K562 (cell line): ENCODE results near the gene ETV3.

Experiments used
- ELF1 ChIP-seq: fragments of 200-800 bp; sonication (Bioruptor generic); IDR thresholded peaks from 2 replicates; pipeline ENCODE4 v1.6.1; 2016; ENCODE audit warnings: missing genetic modification characterization, missing compliant biosample characterization
- HCFC1 ChIP-seq: IDR thresholded peaks from 2 replicates; pipeline ENCODE4 v1.6.1; 2012; ENCODE audit warnings: low read depth, low read length, improper control_type of control experiment
- HDAC3 ChIP-seq: fragments of 450-650 bp; IDR thresholded peaks from 2 replicates; pipeline ENCODE4 v1.6.1; 2018; ENCODE audit warnings: borderline replicate concordance, mild to moderate bottlenecking, moderate library complexity; ENCODE audit not compliant: partially characterized antibody
- KLF6 ChIP-seq: fragments of 250-450 bp; sonication (Bioruptor Pico); IDR thresholded peaks from 2 replicates; pipeline ENCODE4 v1.4.0; 2020; ENCODE audit warnings: mild to moderate bottlenecking, moderate library complexity, borderline replicate concordance
- MAFG ChIP-seq: fragments of 450-650 bp; conservative IDR thresholded peaks from 2 replicates; pipeline ENCODE4 v1.6.1; 2016; ENCODE audit warnings: missing genetic modification characterization, missing compliant biosample characterization
- NR2C2 ChIP-seq, 2 experiments: fragments of 200-800 bp in 1 of 2; sonication (Bioruptor generic) in 1 of 2; sonication (generic) in 1 of 2; formaldehyde crosslinking in 1 of 2; IDR thresholded peaks; 2 replicates each; pipeline versions ENCODE4 v1.6.1 to v1.8.0; 2016 to 2022; ENCODE audit warnings: mild to moderate bottlenecking in 1 of 2, missing compliant biosample characterization in 1 of 2, missing genetic modification characterization in 1 of 2, missing genetic modification reagents in 1 of 2
- TAF1 ChIP-seq: IDR thresholded peaks from 2 replicates; pipeline ENCODE4 v1.6.1; 2011; ENCODE audit warnings: mild to moderate bottlenecking, low read length, moderate library complexity; ENCODE audit not compliant: insufficient read depth, control insufficient read depth, severe bottlenecking; ENCODE audit errors: extremely low read depth
- ZNF3 ChIP-seq: fragments of 250-450 bp; sonication (Bioruptor Pico); IDR thresholded peaks from 2 replicates; pipeline ENCODE4 v1.5.0; 2021; ENCODE audit warnings: mild to moderate bottlenecking, moderate library complexity
- ZNF384 ChIP-seq: IDR thresholded peaks from 2 replicates; pipeline ENCODE4 v1.6.1; 2012; ENCODE audit warnings: low read depth, low read length, improper control_type of control experiment
- TF ChIP-seq, protein P1 (sequence below), 3 experiments: IDR thresholded peaks in 2 of 3; conservative IDR thresholded peaks in 1 of 3; 2 replicates each; pipeline ENCODE4 v1.5.1; 2011 to 2012; ENCODE audit warnings: low read length in 3 of 3, mild to moderate bottlenecking in 3 of 3, control low read depth in 2 of 3, improper control_type of control experiment in 1 of 3, inconsistent platforms in 1 of 3, low read depth in 1 of 3, mixed read lengths in 1 of 3, moderate library complexity in 1 of 3; ENCODE audit not compliant: insufficient read depth in 2 of 3
- TF ChIP-seq, protein P2 (sequence below): fragments of 450-650 bp; IDR thresholded peaks from 2 replicates; pipeline ENCODE4 v1.6.1; 2016; ENCODE audit warnings: low read depth
- TF ChIP-seq, protein P3 (sequence below): fragments of 450-650 bp; formaldehyde crosslinking; IDR thresholded peaks from 2 replicates; pipeline ENCODE4 v1.4.0; 2022; ENCODE audit warnings: mild to moderate bottlenecking, moderate library complexity

DNA sequence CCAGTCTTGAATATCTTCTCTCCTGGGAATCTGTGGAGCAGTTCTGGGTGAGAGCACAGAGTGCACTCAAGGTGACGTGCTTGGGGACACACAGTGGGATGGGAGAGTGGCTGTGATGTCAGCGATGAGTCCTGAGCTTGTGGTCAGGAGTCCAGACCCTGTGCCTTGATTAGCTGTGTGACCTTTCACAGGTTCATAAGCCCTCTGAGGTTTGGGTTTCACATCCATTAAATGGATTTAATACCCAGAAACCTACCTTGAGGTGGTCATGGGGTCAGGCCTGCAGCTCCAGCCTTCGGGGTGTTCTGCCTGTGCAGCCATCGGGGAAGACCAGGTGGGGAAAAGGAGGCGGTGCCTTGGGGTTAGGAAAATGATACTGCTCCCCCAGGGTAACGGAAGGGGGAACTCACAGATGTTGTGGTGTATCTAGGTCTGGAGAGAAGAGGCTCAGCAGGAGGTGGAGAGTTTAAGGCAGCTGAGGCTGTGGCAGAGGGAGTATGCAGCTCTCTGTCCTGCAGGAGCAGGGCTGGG lies 38.5 kb upstream of the ETV3 start:
- TF ChIP-seq NR2C2 (CRISPR knock-in tag; IDR thresholded peaks at IDR 0.05) (no peak), NR2C2 (tag; IDR thresholded peaks at IDR 0.05) (no peak), KLF6 (no peak), ELF1 (no peak), ZNF3 (CRISPR knock-in tag) (no peak), ZNF384 (no peak), TAF1 (no peak), MAFG (tag) (no peak), HDAC3 (no peak), HCFC1 (no peak)
- TF ChIP-seq, protein P1, sequence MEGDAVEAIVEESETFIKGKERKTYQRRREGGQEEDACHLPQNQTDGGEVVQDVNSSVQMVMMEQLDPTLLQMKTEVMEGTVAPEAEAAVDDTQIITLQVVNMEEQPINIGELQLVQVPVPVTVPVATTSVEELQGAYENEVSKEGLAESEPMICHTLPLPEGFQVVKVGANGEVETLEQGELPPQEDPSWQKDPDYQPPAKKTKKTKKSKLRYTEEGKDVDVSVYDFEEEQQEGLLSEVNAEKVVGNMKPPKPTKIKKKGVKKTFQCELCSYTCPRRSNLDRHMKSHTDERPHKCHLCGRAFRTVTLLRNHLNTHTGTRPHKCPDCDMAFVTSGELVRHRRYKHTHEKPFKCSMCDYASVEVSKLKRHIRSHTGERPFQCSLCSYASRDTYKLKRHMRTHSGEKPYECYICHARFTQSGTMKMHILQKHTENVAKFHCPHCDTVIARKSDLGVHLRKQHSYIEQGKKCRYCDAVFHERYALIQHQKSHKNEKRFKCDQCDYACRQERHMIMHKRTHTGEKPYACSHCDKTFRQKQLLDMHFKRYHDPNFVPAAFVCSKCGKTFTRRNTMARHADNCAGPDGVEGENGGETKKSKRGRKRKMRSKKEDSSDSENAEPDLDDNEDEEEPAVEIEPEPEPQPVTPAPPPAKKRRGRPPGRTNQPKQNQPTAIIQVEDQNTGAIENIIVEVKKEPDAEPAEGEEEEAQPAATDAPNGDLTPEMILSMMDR (IDR thresholded peaks at IDR 0.05 in 2 of 3, conservative IDR thresholded peaks at IDR 0.05 in 1 of 3; ENCODE audit: insufficient read depth in 2 of 3, low read depth in 1 of 3, low read length in 3 of 3): no peak
- TF ChIP-seq, protein P2, sequence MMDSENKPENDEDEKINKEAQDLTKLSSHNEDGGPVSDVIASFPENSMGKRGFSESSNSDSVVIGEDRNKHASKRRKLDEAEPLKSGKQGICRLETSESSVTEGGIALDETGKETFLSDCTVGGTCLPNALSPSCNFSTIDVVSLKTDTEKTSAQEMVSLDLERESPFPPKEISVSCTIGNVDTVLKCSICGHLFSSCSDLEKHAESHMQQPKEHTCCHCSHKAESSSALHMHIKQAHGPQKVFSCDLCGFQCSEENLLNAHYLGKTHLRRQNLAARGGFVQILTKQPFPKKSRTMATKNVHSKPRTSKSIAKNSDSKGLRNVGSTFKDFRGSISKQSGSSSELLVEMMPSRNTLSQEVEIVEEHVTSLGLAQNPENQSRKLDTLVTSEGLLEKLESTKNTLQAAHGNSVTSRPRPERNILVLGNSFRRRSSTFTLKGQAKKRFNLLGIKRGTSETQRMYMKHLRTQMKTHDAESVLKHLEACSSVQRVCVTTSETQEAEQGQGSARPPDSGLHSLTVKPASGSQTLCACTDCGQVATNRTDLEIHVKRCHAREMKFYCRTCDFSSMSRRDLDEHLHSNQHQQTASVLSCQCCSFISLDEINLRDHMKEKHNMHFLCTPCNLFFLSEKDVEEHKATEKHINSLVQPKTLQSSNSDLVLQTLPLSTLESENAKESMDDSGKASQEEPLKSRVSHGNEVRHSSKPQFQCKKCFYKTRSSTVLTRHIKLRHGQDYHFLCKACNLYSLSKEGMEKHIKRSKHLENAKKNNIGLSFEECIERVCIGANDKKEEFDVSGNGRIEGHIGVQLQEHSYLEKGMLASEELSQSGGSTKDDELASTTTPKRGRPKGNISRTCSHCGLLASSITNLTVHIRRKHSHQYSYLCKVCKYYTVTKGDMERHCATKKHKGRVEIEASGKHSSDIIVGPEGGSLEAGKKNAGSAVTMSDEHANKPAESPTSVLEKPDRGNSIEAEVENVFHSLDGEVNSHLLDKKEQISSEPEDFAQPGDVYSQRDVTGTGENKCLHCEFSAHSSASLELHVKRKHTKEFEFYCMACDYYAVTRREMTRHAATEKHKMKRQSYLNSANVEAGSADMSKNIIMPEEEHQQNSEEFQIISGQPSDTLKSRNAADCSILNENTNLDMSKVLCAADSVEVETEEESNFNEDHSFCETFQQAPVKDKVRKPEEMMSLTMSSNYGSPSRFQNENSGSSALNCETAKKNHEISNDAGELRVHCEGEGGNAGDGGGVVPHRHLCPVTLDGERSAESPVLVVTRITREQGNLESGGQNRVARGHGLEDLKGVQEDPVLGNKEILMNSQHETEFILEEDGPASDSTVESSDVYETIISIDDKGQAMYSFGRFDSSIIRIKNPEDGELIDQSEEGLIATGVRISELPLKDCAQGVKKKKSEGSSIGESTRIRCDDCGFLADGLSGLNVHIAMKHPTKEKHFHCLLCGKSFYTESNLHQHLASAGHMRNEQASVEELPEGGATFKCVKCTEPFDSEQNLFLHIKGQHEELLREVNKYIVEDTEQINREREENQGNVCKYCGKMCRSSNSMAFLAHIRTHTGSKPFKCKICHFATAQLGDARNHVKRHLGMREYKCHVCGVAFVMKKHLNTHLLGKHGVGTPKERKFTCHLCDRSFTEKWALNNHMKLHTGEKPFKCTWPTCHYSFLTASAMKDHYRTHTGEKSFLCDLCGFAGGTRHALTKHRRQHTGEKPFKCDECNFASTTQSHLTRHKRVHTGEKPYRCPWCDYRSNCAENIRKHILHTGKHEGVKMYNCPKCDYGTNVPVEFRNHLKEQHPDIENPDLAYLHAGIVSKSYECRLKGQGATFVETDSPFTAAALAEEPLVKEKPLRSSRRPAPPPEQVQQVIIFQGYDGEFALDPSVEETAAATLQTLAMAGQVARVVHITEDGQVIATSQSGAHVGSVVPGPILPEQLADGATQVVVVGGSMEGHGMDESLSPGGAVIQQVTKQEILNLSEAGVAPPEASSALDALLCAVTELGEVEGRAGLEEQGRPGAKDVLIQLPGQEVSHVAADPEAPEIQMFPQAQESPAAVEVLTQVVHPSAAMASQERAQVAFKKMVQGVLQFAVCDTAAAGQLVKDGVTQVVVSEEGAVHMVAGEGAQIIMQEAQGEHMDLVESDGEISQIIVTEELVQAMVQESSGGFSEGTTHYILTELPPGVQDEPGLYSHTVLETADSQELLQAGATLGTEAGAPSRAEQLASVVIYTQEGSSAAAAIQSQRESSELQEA: no peak
- TF ChIP-seq, protein P3, sequence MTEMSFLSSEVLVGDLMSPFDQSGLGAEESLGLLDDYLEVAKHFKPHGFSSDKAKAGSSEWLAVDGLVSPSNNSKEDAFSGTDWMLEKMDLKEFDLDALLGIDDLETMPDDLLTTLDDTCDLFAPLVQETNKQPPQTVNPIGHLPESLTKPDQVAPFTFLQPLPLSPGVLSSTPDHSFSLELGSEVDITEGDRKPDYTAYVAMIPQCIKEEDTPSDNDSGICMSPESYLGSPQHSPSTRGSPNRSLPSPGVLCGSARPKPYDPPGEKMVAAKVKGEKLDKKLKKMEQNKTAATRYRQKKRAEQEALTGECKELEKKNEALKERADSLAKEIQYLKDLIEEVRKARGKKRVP: no peak
